HT-29 (cell line): ENCODE results near the gene BNIP1. TPM values are rescaled to one million over a fixed set of nuclear protein-coding genes. Genes with fewer than 3 reads are reported as not detected.
A peak's percentile ranks its signal among the peaks of the same experiment; 100 is the strongest.

Experiments
- DNase-seq: peaks from one replicate; pipeline ENCODE4 v3.0.0-alpha.2; 2015; ENCODE audit warnings: low spot score
- total RNA-seq: library from RNA; depleted of rRNA; stranded (reverse); fragments of >200 nt; shearing (Covaris generic); gene quantifications from 2 replicates; pipeline ENCODE4 v1.2.3, GENCODE V29; 2014

Gene BNIP1
- total RNA-seq, 1 experiment from 2014 or later = 10.0 TPM

DNA sequence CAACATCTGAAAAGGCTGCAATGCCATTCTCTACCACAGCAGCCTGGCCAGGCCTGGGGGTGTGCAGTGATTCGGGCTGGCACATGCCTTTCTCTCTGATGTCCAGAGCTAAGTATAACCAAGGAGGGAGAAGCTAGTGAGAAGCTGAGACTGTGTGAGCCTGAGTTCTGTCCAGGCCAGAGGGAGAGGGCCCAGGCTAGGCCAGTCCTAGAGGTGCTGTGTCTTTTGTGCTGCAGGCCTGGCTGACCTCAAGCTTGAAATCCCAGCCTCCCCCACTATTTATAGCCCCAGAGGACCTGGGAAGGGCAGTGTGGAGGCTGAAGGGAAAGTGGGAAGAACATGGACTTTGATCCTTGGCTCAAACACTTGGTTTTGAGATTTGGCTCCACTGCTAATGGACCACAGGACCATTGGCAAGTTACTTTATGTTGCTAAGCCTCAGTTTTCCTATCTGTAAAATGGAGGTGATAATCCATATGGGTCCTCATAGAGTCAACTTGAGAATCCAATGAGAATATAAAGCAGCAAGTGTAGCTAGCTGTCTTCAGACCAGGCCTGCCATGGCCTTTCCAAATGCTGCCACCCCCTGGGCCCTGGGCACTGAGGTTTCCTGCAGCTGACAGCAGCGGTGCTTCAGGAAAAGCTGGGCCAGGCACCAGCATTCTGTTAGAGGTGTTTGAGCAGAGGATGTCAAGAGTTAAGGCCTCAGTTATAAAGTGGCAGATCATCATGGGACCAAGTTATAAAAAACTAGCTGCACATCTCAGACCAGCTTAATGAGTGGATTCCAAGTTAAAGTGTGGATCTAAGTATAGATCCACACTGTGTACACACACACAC lies 21.1 kb downstream of the BNIP1 start:
- no peak for DNase-seq

DNA sequence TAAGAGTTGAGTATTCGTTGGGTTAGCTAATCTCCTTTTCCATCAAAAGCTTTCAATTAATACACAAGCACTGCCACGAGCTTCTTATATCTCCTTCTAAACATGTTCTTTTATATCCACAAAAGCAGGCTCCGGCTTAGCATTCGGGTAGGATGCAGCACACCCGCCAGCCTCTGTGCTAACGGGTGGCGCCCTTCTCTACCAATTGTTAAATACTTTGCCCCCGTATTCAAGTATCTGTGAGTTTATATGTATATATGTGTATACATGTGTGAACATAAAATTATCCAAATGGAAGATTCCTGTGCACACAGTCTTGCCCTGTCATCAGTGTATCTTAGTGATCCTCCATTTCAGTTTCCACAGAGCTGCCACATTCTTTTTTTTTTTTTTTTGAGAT lies 27.8 kb downstream of the BNIP1 start:
- DNase-seq = no peak

DNA sequence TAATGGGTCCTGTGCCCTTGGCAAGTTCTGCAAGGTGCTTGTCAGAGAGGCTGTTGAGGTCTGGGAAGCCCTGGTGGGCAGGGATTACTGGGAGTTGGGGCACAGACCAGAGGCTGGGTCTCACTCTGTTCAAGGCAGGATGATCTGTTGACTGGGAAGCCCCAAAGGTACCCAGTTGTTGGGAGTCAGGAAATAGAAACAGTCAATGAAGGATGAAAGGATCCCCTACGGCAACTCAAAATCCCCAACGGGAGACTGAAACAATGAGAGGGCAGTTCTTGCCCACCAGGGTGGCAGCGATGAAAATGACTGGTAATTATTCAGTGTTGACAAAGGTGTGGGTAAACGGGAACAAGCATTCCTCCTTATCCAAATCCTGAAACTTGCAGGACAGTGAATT lies 31.2 kb downstream of the BNIP1 start:
- DNase-seq = no peak

DNA sequence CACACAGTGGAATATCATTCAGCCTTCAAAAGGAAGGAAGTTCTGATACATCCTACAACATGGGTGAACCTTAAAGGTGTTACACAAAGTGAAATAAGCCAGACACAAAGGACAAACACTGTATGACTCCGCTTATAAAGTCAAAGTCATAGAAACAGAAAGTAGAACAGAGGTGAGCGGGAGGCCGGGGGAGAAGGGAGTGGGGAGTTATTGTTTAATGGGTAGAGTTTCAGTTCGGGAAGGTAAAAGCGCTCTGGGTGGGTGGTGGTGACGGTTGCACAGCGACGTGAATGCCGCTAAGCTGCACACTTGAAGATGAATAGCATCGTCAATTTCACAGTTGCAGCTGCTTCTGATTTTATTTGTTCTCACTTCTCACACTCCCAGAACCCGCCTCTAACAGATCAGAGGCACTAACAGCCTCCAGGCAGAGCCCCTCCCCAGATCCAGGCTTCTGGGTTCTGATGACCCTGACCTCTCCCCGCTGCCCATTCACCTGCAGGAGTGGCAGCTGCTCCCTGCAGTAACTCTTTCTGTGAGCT lies 34.1 kb downstream of the BNIP1 start:
- DNase-seq = no peak

DNA sequence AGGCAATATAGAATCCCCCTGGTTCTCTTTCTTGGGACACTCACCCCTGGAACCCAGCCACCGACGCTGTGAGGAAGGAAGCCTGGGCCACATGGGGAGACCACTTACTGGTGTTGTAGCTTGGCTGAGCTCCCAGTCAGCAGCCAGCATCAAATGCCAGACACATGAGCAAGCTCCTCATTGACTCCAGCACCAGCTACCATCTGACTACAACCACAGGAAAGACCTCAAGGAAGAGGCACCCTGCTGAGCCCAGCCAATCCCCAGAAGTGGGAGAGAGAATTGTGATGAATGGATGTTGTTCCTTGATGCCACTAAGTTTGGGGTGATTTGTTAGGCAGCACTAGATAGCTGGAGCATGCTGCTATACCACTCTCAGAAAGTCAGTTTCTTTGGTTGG lies 36.0 kb downstream of the BNIP1 start:
- no peak for DNase-seq

DNA sequence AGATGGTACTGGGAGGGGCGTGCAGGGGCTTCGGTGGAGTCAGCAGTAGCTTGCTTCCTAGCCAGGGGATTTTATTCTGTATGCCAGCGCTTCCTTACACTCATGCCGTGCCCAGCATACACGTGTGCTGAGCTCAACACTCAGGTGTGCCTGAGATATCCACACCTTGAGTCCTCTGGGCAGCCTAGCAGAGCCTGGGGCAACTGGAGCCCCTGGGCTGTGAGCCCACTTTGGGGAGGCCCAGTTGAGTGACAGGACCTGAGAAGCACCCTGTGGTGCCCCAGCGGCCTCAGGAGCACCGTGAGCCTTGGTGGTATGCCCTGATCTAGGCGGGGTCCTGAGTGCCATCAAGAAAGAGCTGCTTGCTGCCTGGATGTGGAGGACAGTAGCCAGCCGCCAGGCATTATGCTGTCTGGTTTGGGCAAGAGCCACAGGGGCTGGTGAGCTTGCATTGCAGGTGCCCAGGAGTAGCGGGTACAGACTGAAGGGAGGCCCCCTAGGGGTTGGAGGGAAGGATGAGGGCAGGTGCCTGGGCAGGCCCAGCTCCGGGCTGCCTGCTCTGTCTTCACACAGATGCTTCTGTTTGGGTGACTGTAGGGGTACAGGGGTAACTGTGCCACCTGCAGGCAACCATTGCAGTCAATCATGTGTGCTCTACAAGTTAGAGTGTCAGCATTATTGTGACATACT lies 42.9 kb downstream of the BNIP1 start:
- peak; percentile 45 for DNase-seq

DNA sequence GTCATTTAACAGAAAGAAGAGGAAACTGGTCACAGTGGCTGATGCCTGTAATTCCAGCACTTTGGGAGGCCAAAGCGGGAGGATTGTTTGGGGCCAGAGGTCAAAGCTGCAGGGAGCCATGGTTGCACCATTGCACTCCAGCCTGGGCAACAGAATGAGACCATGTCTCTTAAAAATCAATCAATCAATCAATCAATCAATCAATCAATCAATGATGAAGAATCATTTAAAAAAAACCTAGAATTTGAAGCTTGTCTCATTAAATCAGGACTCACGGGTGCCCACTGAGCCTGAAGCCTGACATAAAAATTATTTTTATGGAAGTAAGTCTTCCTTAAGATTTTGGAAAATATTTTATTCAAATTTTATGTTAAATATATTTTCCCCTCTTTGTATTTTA lies 43.9 kb downstream of the BNIP1 start:
- DNase-seq = no peak

DNA sequence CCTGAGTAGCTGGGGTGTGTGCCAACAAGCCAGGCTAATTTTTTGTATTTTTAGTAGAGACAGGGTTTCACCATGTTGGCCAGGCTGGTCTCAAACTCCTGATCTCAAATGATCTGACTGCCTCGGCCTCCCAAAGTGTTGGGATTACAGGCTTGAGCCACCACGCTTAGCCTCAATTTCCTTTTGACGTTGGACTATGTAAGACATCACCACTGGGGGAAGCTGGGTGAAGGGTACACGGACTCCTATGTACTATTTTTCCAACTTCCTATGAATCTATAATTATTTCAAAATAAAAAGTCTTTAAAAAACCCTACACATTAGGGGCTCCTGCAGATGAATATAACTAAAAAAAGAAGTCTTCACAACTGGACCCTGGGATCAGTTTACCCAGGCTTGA lies 46.7 kb downstream of the BNIP1 start:
- DNase-seq = no peak

DNA sequence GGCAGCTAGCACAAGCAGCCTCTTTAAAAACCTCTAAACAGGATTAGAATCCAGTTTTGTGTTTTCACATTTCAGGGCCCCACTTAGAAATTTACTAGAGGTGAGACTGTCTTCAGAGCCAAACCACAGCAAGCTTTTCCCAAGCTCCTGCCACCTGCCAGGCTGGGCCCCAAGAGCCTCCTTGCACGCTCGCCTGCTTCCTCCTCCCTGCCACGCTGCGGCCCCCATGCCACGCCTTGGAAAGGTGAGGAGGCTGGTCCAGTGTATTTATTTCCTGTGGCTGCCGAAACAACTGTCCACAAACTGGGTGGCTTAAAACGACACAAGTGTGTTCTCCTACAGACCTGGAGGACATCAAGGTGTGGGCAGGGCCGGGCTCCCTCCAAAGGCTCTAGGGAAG lies 47.2 kb downstream of the BNIP1 start:
- DNase-seq = peak; percentile 1

DNA sequence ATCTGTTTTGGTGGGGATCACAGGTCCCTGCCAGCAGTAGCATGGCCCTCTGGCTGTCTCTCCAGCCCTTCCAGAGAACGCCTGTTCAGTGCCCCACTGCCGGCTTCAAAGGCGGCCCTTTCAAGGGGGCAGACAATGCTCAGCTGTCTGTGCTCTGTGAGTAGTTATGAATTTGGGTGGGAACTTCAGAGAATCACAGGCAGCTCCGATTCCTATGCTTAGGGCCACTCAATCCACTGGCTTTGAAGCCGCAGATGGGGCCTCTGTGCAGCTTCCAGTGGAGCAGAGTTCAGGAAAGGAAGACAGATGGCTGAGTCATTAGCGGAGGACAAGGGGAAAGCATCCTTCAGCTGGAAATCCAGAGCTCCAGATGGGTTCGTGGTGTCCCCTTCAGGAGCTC lies 48.2 kb downstream of the BNIP1 start:
- no peak for DNase-seq

DNA sequence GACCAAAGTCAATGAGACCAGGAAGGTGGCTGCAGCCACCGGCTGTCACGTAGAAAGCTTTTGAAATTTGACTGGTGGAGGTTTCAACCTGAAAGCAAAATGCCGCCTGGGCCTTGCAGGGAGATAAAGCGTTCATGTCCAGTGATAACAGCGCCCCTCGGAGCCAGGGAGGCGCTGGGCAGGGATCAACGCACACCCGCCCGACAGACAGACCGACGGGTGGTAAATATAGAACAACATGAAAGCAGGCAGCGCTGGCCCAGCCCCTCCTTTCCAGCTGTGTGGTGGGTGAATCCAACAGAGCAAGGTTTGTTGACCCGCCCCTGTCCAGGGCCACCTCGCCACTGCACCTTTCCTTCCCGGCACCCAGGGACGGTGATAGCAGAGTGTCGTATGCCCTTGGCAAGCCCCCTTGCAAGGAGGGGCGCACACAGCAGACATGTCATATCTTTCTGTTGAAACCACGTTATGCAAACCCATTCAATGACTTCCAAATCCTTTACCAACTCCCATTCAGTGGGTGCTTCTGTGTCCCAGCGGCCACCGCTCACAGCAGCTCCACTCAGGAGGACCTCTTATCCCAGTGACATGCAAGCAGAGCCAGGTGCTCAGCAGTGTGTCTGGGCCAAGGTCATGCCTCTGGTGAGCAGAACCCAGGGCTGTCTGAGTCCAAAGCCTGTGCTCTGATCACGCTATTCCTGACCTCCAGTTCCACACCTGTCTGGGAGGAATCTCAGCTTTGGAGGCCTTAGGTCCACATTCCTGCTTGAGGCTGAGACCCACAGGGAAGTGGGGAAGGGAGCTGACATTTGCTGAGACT lies 52.0 kb downstream of the BNIP1 start:
- no peak for DNase-seq

DNA sequence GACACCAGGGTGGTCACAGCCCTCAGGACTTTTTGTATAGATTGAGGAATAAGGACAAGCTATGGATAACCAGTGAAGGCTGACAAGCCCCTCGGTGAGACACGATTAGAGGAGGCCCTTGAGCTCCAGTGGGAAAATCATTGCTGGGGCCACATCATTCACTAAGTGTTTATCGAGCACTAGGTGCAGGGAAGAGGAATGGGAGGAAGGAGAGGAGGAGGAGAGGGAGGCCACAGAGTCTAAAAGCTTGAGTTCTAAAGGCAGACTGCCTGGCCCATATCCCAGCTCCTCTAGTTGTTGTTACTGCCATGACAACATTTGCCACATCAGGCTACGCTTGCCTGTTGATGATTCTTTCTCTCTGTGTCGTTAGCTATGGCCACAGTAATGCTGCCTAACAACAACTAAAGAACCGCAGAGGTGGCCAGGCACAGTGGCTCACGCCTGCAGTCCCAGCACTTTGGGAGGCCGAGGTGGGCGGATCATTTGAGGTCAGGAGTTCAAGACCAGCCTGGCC lies 53.1 kb downstream of the BNIP1 start:
- DNase-seq = no peak

DNA sequence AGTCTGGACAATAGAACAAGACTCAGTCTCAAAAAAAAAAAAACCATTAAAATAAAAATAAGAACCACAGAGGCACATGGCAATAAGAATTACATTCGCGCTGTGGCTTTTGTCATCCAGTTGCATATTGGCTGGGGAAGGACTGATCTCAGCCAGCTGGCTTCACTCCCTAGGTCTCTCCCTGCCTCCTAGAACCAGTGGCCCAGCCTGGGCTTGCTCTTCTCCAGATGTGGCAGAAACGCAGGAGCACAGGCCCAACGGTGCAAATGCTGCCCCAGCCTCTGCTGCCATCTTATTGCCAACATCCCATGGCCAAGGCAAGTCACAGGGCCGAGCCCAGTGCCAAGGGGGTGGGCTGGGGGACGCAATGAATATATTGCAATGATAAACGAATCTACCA lies 53.7 kb downstream of the BNIP1 start:
- DNase-seq = no peak

DNA sequence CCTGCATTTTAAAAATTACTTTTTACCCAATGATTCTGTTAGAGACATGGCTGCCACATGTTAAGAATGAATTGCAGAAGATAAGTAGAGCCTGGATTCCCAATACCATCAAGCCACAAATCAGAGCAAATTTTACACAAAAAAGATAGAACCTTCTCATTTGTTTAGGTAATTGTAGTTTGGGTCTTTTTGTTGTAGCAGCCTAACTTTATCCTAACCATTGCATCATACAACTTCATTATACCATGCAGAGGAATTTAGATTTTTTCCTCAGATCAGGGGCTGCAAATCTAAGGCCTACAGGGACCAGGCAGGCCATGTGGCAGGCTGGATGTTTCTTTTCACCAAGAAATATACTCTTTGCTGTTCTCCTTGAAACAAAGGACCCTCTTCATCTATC lies 56.0 kb downstream of the BNIP1 start:
- no peak for DNase-seq

DNA sequence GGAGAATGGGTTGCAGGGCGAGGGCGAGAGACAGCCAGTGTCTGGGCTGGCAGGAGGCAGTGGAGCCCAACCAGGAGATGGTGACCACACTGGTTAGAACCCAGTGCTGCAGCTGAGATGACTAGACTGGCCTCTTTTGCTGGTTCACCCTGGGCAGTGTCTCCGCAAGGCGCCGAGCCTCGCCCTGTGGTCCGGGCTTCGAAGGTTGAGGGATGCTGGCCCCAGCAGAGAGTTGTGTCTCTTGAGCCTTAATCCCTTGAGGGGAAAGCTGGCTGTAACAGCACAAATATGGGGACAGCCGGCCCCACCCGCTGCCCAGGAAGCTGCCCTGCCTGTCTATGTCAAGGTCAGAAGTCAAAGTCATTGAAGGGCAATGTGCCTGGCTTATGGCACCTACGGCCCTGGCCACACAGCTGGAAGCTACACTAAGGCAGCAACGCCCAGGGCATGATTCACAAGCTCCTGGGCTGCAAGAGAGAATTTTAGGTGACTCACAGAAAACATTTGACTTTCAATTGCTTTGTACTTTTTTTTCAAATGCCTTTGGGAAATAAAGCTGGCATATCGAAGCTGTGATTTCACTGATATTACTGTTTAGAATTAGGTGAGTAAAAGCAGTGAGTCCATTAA lies 57.4 kb downstream of the BNIP1 start:
- DNase-seq = no peak

DNA sequence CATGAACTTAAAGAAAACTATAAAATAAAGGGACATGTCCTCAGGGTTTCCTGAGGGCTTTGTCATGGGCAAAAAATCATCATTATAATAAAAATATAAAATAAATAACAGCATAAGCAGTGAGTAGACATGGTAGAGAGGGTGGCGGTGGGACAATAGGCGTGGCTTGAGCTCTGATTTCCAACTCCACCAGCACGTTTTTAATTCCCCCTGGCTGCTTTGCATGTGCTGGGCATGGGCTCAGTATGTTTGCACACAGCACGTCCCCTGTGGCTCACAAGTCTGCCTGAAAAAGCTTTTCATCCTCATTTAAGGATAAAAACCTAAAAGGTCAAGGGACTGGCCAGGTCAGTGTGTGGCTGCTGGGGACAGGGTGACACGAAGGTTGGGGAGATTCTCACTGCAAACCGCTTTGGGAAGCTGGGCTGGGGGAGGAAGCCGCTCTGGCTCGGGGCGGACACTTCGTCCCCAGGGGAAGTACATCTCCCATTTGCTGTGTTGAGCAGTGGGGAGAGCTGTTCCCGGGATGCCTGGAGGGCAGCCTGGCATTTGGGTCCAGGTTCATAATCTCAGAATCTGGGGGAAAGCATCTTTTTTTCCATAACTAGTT lies 58.0 kb downstream of the BNIP1 start:
- no peak for DNase-seq

DNA sequence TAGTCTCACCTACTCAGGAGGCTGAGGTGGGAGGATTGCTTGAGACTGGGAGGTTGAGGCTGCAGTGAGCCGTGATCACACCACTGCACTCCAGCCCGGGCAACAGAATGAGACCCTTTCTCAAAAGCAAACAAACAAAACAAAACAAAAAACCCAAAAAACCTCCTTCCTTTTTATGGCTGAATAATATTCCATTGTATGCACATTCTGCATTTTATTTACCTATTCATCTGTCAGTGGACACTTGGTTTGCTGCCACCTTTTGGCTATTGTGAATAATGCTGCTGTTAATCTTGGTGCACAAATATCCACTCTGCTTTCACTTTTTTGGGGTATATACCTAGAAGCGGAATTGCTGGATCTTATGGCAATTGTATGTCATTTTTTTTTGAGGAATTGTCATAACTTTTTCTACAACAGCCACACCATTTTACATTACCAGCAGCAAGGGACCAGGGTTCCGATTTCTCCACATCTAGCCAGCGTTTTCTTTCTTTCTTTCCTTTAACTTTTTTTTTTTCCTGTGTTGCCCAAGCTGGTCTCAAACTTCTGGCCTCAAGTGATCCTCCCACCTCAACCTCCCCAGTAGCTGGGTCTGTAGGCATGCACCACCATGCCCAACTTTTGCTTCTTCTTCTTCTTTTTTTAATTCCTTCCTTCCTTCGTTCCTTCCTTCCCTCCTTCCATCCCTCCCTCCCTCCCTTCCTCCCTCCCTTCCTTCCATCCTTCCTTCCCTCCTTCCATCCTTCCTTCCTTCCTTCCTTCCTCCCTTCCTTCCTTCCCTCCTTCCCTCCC lies 60.1 kb downstream of the BNIP1 start:
- peak; percentile 58 for DNase-seq

DNA sequence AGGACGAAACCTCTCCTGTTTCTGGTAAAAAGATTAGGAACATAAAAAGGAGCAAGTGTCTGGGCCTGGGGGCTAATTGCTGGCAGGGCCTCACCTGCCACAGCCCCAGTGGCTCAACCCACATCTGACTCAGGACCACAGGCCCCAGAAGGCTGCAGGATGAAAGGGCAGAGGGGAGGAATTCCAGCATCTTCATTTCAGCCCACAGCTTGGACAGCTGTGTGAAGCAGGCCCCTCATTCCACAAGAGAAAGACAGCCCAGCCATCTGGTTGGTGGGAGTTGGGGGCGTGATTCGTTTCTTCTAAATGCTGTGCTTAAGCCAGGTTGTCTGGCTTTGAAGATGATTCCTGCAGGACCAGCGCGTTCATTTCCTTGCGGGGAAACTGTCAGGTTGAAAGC lies 61.6 kb downstream of the BNIP1 start:
- no peak for DNase-seq

DNA sequence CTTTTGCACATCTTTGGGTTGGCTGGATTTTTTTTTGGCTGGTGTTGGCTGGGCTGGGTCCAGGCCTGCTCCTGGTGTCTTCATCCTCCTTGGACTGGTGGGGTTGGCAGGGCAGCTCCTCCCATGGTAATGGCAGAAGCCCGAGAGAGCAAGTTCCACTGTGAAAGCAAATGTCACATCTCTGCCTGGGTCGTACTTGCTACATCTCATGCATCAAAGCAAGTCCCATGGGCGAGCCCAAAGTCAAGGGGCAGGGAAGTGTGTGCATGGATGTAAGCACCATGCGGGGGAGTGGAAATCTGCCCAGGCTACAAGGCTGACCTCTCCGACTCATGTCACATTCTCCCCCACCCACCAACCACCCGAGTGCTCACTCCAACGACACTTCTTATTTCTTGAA lies 64.0 kb downstream of the BNIP1 start:
- DNase-seq = no peak

DNA sequence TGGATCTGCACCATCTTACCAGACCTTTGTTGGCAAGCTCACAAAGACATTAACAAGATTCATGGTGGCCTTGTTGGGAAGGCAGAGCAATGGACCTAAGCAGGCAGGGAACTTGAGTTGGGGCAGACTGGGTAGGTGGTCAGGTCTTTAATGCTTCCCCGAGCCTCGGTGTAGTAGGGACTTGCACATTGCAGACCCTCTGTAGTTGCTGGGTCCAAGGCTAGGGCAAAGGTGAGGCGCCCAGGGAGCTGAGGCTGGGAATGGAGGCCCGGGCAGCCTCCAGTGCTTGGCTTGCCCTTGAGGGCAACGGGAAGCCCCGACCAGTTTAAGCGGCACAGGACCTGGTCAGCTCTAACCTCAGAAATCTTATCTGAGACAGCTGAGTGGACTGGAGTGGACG lies 66.5 kb downstream of the BNIP1 start:
- DNase-seq = no peak
